Gastrocnemius medialis (tissue), 4 donors: ENCODE results near the gene DHX36.
A peak's percentile ranks its signal among the peaks of the same experiment; 100 is the strongest.

Experiments
- CTCF ChIP-seq, 5 experiments: fragments of 450-650 bp in 3 of 5; fragments of 200-600 bp in 2 of 5; sonication (generic) in 2 of 5; IDR thresholded peaks in 4 of 5; conservative IDR thresholded peaks in 1 of 5; 1 replicate in 4 of 5; 2 replicates in 1 of 5; pipeline ENCODE4 v1.5.1; 2016 to 2019; ENCODE audit warnings: antibody characterized with exemption in 5 of 5, mild to moderate bottlenecking in 3 of 5, moderate library complexity in 3 of 5
- POLR2A ChIP-seq, 2 donors: fragments of 450-650 bp; IDR thresholded peaks; one replicate each; pipeline ENCODE4 v1.6.1; 2017; ENCODE audit warnings: antibody characterized with exemption in 2 of 2, mild to moderate bottlenecking in 2 of 2, moderate library complexity in 2 of 2

GRCh38 chr3:154323891-154324738, at the start of gene DHX36:
- no peak for TF ChIP-seq CTCF (IDR thresholded peaks at IDR 0.05 in 4 of 5, conservative IDR thresholded peaks at IDR 0.05 in 1 of 5)
- peak; percentile 72 to 81 for TF ChIP-seq POLR2A (IDR thresholded peaks at IDR 0.05)
